Measurements from ENCODE around the gene TPD52L1.
A peak's percentile ranks its signal among the peaks of the same experiment; 100 is the strongest.

Gene TPD52L1

DNA sequence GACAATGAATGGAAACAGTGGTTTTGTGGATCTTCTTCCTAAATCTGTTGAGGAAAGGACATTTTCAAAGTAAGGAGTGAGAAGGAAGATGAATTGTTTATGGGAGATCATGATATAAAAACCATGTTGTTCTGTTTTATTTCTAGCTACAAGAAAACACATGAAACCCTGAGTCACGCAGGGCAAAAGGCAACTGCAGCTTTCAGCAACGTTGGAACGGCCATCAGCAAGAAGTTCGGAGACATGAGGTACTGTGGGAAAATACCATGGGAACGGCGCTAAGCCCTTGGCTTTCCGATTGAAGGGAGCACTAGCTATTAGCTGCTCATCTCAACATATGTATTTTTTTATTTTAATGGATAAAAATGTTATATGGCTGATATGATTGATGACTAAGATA is 94.6 kb downstream of the TPD52L1 start:
- H3K27me3 Mint-ChIP-seq (ENCODE audit: low read depth, poor library complexity) = peaks cover 1% of the 10 kb centered on the region
- H3K4me3 Mint-ChIP-seq = no peak overlapping the region
- TF ChIP-seq, protein P1, sequence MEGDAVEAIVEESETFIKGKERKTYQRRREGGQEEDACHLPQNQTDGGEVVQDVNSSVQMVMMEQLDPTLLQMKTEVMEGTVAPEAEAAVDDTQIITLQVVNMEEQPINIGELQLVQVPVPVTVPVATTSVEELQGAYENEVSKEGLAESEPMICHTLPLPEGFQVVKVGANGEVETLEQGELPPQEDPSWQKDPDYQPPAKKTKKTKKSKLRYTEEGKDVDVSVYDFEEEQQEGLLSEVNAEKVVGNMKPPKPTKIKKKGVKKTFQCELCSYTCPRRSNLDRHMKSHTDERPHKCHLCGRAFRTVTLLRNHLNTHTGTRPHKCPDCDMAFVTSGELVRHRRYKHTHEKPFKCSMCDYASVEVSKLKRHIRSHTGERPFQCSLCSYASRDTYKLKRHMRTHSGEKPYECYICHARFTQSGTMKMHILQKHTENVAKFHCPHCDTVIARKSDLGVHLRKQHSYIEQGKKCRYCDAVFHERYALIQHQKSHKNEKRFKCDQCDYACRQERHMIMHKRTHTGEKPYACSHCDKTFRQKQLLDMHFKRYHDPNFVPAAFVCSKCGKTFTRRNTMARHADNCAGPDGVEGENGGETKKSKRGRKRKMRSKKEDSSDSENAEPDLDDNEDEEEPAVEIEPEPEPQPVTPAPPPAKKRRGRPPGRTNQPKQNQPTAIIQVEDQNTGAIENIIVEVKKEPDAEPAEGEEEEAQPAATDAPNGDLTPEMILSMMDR (IDR thresholded peaks at IDR 0.05) = no peak
- H3K9me3 Mint-ChIP-seq = peaks cover 5% of the 10 kb centered on the region
- H3K36me3 Mint-ChIP-seq (ENCODE audit: low read depth) = peaks cover 14% of the 10 kb centered on the region
- H3K27ac Mint-ChIP-seq = no peak overlapping the region
- DNase-seq = no peak
- peaks cover 11% of the 10 kb centered on the region for H3K4me1 Mint-ChIP-seq

GRCh38 chr6:125250511-125250910 is 96.9 kb downstream of the TPD52L1 start:
- H3K36me3 Mint-ChIP-seq (ENCODE audit: low read depth) = peaks cover 4% of the 10 kb centered on the region
- H3K4me1 Mint-ChIP-seq = peaks cover 11% of the 10 kb centered on the region
- H3K4me3 Mint-ChIP-seq = no peak overlapping the region
- no peak for DNase-seq
- H3K27ac Mint-ChIP-seq = no peak overlapping the region
- TF ChIP-seq, protein P1 (IDR thresholded peaks at IDR 0.05) = no peak
- peaks cover 4% of the 10 kb centered on the region for H3K27me3 Mint-ChIP-seq (ENCODE audit: low read depth, poor library complexity)
- no peaks in the 10 kb centered on the region for H3K9me3 Mint-ChIP-seq

DNA sequence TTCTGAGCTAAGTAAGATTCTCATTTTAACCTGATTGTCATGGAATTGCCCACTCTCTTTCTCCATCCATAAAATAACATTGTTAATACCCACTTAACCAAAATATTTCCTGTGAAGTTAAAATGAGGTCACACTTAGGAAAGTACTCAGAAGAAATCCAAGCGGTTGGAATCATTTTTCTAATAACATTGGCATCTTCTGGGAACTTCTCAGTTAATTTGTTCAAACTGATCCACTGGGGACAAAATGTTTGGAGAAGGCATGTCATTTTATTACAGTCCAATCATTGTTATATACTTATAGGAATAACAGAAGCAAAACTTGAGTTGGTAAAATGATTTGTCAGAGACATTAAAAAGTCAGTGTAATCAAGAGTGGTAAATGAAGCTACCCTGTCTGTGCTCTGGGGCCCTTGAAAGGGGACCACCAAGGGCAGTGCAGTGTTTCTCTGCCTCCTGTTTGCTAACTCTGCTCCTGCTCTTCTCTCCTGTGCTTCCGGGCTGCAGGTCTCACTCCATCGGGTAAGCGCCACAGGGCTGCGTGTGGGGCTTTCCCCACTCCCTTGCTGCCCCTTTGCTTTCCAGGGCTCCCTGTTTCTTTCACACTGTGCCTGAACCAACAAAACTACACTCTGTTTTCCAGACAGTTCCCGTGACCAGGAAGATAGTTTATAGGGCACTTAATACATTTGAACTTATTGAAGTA is 98.1 kb downstream of the TPD52L1 start:
- no peak overlapping the region for H3K4me3 Mint-ChIP-seq
- H3K9me3 Mint-ChIP-seq = no peaks in the 10 kb centered on the region
- peaks cover 11% of the 10 kb centered on the region for H3K4me1 Mint-ChIP-seq
- H3K27ac Mint-ChIP-seq = peak overlapping the region; percentile 0
- peaks cover 4% of the 10 kb centered on the region for H3K36me3 Mint-ChIP-seq (ENCODE audit: low read depth)
- peak; percentile 27 for DNase-seq
- TF ChIP-seq, protein P1 (IDR thresholded peaks at IDR 0.05) = no peak
- H3K27me3 Mint-ChIP-seq (ENCODE audit: low read depth, poor library complexity) = peaks cover 4% of the 10 kb centered on the region

GRCh38 chr6:125252891-125253290 is 99.3 kb downstream of the TPD52L1 start:
- no peak overlapping the region for H3K27ac Mint-ChIP-seq
- DNase-seq = no peak
- no peaks in the 10 kb centered on the region for H3K9me3 Mint-ChIP-seq
- TF ChIP-seq, protein P1 (IDR thresholded peaks at IDR 0.05) = no peak
- peaks cover 11% of the 10 kb centered on the region for H3K4me1 Mint-ChIP-seq
- peaks cover 3% of the 10 kb centered on the region for H3K36me3 Mint-ChIP-seq (ENCODE audit: low read depth)
- H3K4me3 Mint-ChIP-seq = no peak overlapping the region
- H3K27me3 Mint-ChIP-seq (ENCODE audit: low read depth, poor library complexity) = peaks cover 4% of the 10 kb centered on the region

GRCh38 chr6:125253881-125254280 is 100.3 kb downstream of the TPD52L1 start:
- no peak for DNase-seq
- Mint-ChIP-seq H3K27me3 (ENCODE audit: low read depth, poor library complexity) (peaks cover 4% of the 10 kb centered on the region), H3K4me1 (peaks cover 11% of the 10 kb centered on the region), H3K36me3 (ENCODE audit: low read depth) (no peaks in the 10 kb centered on the region), H3K9me3 (no peaks in the 10 kb centered on the region), H3K4me3 (no peak overlapping the region), H3K27ac (no peak overlapping the region)
- TF ChIP-seq, protein P1 (IDR thresholded peaks at IDR 0.05) = no peak

- Mint-ChIP-seq H3K4me1 (peaks cover 11% of the 10 kb centered on the region), H3K4me3 (no peak overlapping the region), H3K27me3 (ENCODE audit: low read depth, poor library complexity) (peaks cover 4% of the 10 kb centered on the region), H3K36me3 (ENCODE audit: low read depth) (no peaks in the 10 kb centered on the region), H3K9me3 (no peaks in the 10 kb centered on the region), H3K27ac (no peak overlapping the region)
- TF ChIP-seq, protein P1 (IDR thresholded peaks at IDR 0.05) = no peak
- no peak for DNase-seq
Measured at GRCh38 chr6:125254321-125254720, 100.7 kb downstream of the TPD52L1 start.

Data from nephron progenitor cell (in vitro differentiated cells).